RCC 7860 (cell line): ENCODE results near the gene PHF21A.

Source experiments
- DNase-seq: peaks from one replicate; pipeline ENCODE4 v3.0.0-alpha.2; 2015; ENCODE audit warnings: low spot score
- FAIRE-seq: peaks from 2 replicates; lab custom pipeline; 2012; peaks lifted over from hg19 to GRCh38; lab: Jason Lieb, UNC

The PHF21A gene

GRCh38 chr11:45924036-45924915 is 197.0 kb downstream of the PHF21A start:
- no peak for FAIRE-seq
- no peak for DNase-seq

DNA sequence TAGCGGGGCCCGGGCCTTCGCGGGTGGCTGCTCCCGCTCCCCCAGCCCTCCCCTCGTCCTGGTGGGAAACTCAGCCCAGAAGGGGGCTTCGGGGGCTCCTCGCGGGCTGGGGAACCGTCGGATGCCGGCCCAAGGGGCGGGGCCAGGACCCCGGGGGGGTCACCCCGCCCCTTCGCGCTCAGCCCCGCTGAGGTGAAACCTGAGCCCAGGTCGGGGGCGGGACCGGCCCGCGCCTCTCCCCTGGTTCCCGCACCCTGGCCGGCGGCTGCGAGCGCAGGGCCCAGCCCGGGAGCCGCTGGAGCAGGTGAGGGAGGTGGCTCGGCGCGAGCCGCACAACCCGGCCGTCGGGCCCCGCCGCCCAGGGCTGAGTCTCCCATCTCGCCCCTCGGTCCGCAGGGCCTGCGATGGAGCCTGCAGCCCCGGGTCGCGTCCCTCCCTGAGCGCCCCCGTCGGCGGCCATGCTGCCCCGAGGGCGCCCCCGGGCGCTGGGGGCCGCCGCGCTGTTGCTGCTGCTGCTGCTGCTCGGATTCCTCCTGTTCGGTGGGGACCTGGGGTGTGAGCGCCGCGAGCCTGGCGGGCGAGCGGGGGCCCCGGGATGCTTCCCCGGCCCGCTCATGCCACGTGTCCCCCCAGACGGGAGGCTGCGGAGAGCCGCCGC is 198.7 kb downstream of the PHF21A start, which contains the start of gene LARGE2:
Gene LARGE2 (plus strand): TSS at position 232 of the 658 bp plus-strand sequence. CDS start 227 bp downstream, at position 459.
- DNase-seq (no peak), FAIRE-seq (no peak)

GRCh38 chr11:45921561-45922424 is 199.5 kb downstream of the PHF21A start:
- no peak for FAIRE-seq
- no peak for DNase-seq

GRCh38 chr11:45920531-45921477 is 200.4 kb downstream of the PHF21A start:
- DNase-seq = no peak
- no peak for FAIRE-seq

DNA sequence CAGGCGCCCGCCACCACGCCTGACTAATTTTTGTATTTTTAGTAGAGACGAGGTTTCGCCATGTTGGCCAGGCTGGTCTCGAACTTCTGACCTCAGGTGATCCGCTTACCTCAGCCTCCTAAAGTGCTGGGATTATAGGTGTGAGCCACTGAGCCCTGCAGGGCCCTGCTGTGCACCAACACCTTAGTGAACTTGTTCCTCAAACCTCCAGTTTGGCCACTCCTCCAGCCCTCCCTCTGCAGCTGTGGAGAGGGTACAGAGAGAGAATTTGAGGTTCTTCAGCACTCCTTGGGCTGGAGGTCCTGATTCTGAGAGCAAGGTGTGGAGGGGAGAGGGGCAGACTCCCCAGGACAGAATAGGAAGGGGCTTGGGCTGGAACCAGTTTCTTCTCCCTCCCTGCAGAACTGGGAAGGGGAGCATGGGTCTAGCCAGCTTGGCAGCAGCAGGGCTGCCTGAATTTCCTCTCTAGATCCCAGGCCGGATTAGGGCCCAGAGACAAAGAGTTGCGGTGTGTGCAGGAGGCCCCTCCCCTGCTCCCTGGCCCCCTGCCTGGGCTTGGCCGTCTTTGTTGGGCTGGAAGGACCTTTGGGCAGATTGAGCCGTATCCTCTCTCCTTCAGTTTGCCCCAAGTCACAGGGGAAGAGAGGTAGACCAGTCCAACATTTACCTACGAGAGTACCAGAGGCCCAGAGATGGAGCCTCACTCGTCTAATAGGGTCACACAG is 201.3 kb downstream of the PHF21A start:
- DNase-seq (no peak), FAIRE-seq (no peak)

GRCh38 chr11:45918962-45919675 is 202.1 kb downstream of the PHF21A start:
- DNase-seq (no peak), FAIRE-seq (no peak)

DNA sequence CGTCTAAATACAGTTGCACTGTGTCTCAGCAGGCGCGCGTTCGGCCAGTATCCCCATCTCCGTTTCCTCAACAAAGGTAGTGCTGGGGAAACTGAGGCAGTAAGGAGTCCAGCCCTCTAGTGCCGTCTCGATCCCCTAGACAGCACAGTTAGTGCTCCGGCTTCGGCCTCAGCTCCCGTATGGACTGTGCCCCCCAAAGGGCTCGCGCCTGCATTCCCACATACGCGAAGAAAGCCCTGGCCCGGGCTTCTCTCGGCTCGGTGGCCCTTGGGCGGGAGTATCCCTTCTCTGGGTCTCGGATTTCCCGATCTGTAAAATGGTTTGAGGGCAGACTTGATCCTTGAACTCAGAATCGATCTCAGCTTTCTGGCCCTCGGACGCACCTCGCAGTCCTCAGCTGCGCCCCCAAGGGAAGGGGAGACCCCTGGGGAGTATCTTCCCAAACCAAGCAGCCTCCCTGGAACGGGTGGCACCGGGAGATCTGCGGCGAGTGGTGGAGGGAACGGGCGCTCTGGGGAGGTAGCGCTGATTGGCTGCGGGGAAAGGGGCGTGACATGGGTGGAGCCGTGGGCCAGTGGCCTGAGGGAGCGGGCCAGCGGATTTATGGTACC is 202.8 kb downstream of the PHF21A start:
- DNase-seq = peak; percentile 34
- FAIRE-seq = peak; percentile 16

GRCh38 chr11:45917623-45918330 is 203.5 kb downstream of the PHF21A start, which contains the start of gene PEX16:
Gene PEX16, minus strand, starts transcription at chr11:45917877. Its CDS starts 66 bp downstream, at chr11:45917811.
- FAIRE-seq (peak; percentile 79), DNase-seq (peak; percentile 94)

DNA sequence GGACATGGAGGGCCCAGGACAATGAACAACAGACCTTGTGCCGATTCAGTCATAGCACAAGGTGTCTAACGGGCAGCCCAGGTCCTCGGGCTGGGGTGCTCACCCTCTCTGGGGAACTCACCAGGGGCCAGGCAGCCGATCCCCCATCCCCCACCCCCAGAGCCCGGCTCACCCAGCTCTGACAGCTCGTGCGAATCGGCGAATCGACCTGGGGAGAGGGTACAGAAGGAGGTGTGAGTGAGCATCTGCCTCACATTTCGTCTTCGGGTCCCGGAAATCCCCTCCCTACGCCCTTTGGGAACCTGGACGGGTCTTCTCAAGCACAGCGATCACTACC is 204.0 kb downstream of the PHF21A start:
- DNase-seq (no peak), FAIRE-seq (no peak)

GRCh38 chr11:45915446-45915845 is 205.8 kb downstream of the PHF21A start:
- no peak for FAIRE-seq
- no peak for DNase-seq

DNA sequence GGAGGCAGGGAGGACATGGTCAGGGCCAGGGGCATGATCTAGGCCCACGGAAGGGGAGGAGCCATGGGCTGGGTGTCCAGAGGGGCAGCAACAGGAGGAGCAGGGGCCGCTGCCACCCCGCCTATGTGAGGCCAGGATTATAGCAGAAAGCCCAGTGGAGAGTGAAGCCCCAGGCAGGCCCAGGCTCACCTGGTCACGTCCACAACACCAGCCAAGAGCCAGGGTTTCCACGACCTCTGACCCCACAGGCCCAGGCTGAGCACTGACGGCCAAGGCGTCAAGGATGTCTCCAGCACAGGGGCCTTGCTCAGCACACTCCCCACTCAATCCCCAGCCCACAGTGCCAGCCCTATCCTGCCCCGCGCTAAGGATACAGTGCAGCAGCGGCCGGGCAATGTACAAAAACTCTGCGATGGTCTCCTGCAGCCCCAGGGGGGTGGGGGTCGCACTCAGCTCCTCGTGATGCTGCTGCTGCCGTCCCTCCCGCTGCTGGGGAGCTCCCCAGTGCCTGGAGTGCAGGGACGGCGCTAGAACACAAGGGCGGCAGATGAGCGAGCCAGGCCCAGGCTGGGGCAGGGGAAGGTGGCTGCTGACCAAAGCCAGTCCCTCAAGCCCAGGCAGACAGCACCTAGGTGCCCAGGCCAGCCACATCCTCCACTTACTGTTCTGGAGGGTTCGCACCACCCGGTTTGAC is 207.2 kb downstream of the PHF21A start:
- FAIRE-seq = no peak
- no peak for DNase-seq

GRCh38 chr11:45913514-45913913 is 207.7 kb downstream of the PHF21A start:
- DNase-seq = no peak
- FAIRE-seq = no peak

DNA sequence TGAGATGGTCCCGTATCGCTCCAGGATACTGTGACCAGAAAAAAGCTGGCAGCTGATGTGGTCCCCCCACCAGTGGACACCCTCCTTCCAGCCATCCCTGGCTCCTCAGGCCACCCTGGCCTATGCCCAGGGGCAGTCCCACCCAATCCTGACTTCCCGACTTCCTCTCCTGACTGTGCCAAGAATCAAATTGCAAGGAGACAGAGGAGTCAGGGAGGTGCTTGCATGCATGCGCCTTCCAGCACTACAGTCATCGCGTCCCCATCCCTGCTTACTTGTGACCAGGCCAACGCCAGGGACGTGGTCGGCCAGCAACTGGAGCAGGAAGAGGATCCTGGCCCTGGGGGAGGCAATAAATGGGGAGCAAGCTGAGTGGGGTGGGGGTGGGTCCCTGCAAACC is 210.6 kb downstream of the PHF21A start:
- FAIRE-seq (no peak), DNase-seq (no peak)

- no peak for FAIRE-seq
- no peak for DNase-seq
Measured at GRCh38 chr11:45909594-45910475, 211.4 kb downstream of the PHF21A start.

- FAIRE-seq (no peak), DNase-seq (no peak)
Measured at GRCh38 chr11:45907911-45908370, 213.3 kb downstream of the PHF21A start.
